ENCODE data around the gene RAB10.

DNA sequence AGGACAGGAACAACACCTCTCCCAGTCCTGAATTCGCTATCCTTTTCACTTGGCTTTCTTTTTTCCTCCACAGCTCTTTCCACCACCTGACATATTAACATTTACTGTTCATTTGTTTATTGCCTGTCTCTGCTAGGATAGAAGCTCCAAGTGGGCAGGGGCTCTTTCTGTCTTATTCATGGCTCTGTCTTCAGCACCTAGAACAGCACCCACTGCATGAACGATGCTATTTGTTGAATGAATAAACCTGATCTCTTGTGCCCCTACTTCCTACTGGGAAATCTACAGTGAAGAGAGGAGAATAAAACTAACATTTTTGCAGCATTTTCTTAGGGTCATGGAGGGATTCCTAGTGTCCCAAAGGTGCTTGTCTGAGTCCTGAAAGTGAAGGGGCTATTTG lies 114.6 kb downstream of the RAB10 start:
- TF ChIP-seq CTCF (IDR thresholded peaks at IDR 0.05; ENCODE audit: low read depth, low read length, missing input control) (no peak), JUND (IDR thresholded peaks at IDR 0.05) (no peak), FOXA1 (IDR thresholded peaks at IDR 0.05) (no peak), ATF3 (IDR thresholded peaks at IDR 0.05) (no peak), EGR1 (IDR thresholded peaks at IDR 0.05; ENCODE audit: low read depth in 2 of 2) (no peak), REST (IDR thresholded peaks at IDR 0.05) (no peak)
- TF ChIP-seq, protein P1, sequence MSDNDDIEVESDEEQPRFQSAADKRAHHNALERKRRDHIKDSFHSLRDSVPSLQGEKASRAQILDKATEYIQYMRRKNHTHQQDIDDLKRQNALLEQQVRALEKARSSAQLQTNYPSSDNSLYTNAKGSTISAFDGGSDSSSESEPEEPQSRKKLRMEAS (IDR thresholded peaks at IDR 0.05): no peak

Measured in liver (tissue), 3 donors.